GM19395 (cell line): ENCODE measurements around the gene AATK.
"Not testable (repeated sequence)": the region's sequence is repeated elsewhere in the genome, so short reads cannot be mapped to it uniquely, and the experiment has no call there.

Experiments
- ATAC-seq: cut with Tn5 transposase; IDR thresholded peaks from one replicate; pipeline ENCODE4 v1.9.1; 2021; ENCODE audit warnings: mild to moderate bottlenecking, moderate library complexity; ENCODE audit not compliant: unreplicated experiment

AATK gene

GRCh38 chr17:81148986-81149533 lies 17.0 kb downstream of the AATK start:
- no peak for ATAC-seq

- no peak for ATAC-seq
Measured at GRCh38 chr17:81148571-81148970, 17.4 kb downstream of the AATK start.

- ATAC-seq = no peak
Measured at GRCh38 chr17:81147701-81148100, 18.3 kb downstream of the AATK start.

GRCh38 chr17:81146208-81146607 lies 19.8 kb downstream of the AATK start:
- not testable (repeated sequence) for ATAC-seq

GRCh38 chr17:81144423-81144781 lies 21.6 kb downstream of the AATK start:
- no peak for ATAC-seq

GRCh38 chr17:81143717-81144422 lies 22.2 kb downstream of the AATK start:
- no peak for ATAC-seq

- ATAC-seq = no peak
Measured at GRCh38 chr17:81143200-81143527, 22.9 kb downstream of the AATK start.

GRCh38 chr17:81142301-81143199 lies 23.5 kb downstream of the AATK start:
- ATAC-seq = no peak

- ATAC-seq = no peak
Measured at GRCh38 chr17:81140695-81141094, 25.3 kb downstream of the AATK start.

- ATAC-seq = no peak
Measured at GRCh38 chr17:81140018-81140417, 26.0 kb downstream of the AATK start.

GRCh38 chr17:81139428-81139827 lies 26.6 kb downstream of the AATK start:
- ATAC-seq = no peak

- no peak for ATAC-seq
Measured at GRCh38 chr17:81138500-81138899, 27.5 kb downstream of the AATK start.

- no peak for ATAC-seq
Measured at GRCh38 chr17:81138083-81138482, 27.9 kb downstream of the AATK start.

- no peak for ATAC-seq
Measured at GRCh38 chr17:81137248-81137647, 28.8 kb downstream of the AATK start.

GRCh38 chr17:81136366-81136765 lies 29.7 kb downstream of the AATK start:
- no peak for ATAC-seq

- ATAC-seq = no peak
Measured at GRCh38 chr17:81135505-81136278, 30.3 kb downstream of the AATK start.

- no peak for ATAC-seq
Measured at GRCh38 chr17:81134064-81134781, 31.8 kb downstream of the AATK start.

GRCh38 chr17:81132770-81133723 lies 33.0 kb downstream of the AATK start:
- no peak for ATAC-seq

- ATAC-seq = no peak
Measured at GRCh38 chr17:81132197-81132540, 33.9 kb downstream of the AATK start.
